GM21825 (cell line): ENCODE measurements around the gene PACS1.

Source experiments
- ATAC-seq: cut with Tn5 transposase; IDR thresholded peaks from one replicate; pipeline ENCODE4 v1.9.1; 2021; ENCODE audit warnings: mild to moderate bottlenecking, moderate library complexity; ENCODE audit not compliant: unreplicated experiment

The PACS1 gene

DNA sequence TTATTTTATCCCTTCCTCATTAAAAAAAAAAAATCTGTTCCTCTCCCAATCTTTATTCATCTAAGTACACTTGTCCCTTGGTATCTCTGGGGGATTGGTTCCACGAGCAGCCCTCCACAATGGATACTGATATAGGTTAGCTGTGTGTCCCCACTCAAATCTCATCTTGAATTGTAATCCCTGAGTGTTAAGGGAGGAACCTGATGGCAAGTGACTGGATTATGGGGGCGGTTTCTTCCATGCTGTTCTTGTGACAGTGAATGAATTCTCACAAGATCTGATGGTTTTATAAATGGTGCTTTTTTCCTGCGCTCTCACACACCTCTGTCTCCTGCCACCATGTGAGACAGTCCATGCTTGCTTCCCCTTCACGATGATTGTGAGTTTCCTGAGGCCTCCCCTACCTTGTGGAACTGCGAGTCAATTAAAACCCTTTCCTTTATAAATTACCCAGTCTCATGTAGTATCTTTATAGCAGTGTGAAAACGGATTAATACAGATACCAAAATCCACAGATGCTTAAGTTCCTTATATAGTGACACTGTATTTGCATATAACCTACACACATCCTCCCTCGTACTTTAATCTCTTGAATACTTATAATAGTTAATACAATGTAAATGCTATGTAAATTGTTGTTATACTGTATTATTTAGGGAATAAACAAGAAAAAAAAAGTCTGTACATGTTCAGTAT lies 62.0 kb downstream of the PACS1 start:
- ATAC-seq = no peak

DNA sequence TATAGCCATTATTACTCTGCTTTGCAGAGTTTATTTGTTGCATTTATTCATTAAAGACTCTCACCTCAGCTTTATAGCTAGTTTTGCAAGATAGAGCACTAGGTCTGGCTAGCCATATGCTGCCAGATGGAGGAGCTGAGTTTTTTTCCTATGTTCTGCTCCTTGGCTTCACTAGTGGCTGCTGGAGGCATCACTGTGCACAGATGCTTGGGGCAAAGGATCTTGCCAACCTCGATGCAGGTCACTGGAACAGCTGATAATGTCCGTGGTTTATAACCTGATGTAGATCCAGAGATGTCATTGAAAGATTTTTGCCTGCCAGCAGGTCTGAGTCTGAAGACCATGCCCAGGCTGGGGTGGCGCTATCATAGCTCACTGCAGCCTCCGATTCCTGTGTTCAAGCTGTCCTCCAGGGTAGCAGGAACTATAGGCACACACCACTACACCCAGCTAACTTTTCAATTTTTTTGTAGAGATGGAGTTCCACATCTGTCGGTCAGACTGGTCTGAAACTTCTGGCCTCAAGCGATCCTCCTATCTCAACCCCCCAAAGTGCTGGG lies 63.2 kb downstream of the PACS1 start:
- no peak for ATAC-seq

DNA sequence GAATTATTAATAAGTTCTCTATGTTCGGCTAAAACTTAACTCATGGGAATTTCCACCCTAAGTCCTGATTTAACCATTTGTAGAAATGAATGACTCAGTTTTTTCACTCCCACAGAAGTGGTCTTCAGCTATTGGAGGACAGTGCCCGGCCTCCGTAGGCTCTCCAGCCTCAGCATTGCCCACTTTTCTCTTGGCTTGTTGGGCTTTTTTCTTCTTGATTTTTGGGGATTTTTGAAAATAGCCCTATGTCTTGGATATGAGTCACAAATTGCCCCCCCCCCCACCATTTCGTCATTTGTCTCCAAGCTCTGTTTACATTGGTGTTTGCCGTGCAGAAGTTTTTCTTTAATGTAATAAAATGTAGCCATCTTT lies 66.7 kb downstream of the PACS1 start:
- no peak for ATAC-seq

DNA sequence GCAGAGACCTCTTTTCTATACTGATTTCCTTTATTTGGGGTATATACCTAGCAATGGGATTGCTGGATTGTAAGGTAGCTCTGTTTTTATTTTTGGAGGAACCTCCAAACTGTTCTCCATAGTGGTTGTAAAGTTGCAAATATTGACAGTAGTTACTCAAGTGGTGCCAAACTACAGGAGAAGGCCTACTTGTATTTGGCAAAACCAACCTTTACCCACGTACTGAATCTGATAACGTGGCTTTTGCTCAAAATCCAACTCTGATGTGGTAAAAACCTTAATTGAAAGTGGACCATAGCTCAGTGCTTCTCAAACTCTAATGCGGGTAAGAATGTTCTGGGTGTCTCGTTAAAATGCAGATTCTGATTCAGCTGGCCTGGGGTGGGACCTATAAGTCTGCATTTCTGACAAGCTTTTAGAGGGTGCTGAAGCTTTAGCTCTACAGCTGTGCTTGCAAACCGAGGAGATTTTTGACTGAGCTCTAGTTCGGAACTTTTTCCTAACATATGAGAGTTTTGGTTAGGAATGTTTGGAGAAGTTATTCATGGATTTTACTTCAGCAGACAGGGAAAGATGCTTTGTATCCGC lies 69.8 kb downstream of the PACS1 start:
- ATAC-seq = no peak

DNA sequence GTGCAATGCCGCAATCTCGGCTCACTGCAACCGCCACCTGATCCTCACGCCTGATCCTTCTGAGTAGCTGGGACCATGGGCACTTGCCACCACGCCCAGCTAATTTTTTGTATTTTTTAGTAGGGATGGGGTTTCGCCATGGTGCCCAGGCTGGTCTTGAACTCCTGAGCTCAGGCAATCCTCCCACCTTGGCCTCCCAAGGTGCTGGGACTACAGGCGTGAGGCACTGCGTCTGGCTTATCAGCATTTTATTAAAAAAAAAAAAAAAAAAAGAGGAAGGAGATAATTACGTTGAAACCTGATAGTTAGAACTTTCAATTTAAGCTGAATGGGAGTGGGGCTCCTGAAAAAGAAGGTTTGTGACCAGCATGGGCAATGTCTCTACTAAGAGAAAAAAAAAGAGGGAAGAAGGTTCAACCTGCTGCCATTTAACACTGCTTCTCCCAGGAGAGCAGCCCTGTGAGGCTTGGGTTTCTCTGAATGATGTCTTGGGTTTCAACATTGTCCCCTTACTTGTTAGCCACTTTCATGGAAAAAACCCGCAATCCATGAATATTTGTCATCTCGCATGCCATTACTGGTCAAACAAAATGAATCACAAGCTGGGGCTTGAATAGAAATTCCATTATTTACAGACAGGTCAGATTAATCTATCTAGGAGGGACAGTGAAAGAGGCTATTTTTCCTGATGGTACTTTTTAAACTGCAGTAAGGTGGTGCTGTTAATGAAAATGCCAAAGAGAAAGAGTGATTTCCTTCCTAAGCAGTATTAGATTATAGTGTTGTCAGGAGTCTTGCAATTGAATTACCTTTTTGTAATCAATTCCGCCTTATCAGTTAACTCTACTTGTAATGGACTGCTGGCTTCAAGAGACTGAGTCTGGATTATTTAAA lies 72.5 kb downstream of the PACS1 start:
- no peak for ATAC-seq

DNA sequence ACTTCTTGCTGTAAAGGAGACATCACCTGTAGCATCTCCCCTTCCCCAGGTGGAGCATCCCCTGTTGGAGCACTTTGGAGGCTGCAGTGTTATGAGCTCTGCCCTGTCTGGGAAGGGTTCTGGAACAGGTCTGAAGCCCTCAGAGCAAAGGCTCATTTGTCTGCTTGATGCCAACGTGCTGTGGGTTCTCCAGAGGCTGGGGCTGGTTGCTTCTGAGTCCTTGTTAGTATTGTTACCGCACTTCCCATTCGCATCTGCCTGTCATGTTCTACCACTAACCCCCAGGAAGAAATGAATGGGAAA lies 73.1 kb downstream of the PACS1 start:
- no peak for ATAC-seq

DNA sequence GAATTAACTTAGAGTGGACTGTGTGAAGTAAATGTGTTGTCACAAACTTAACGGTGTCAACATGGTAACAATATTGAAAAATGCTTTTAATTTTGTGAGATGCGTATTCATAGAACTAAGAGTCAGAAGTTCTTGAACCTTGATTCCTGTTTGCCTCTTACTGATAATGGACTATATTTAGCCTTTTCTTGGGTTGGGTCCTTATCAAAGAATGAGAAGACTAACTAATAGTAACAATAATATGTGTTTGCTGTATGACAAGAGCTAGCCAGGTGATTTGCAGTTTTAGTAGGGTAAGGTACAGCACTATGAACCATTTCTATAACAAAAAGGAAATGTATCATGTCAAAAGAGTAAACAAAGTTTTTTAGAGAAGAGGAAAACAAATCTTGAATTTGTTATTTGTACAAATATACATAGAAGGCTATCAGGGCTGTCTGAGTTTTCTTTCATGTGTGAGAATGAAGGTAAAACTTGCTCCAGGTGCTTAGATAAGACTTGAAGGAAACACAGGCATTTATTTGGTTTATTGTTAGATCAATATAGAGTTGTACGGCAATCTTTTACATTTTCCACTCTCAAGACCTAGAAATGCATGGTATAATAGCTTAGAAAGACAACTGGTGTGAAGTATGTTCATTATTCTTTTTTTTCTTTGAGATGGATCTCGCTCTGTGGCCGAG lies 74.1 kb downstream of the PACS1 start:
- ATAC-seq = no peak

DNA sequence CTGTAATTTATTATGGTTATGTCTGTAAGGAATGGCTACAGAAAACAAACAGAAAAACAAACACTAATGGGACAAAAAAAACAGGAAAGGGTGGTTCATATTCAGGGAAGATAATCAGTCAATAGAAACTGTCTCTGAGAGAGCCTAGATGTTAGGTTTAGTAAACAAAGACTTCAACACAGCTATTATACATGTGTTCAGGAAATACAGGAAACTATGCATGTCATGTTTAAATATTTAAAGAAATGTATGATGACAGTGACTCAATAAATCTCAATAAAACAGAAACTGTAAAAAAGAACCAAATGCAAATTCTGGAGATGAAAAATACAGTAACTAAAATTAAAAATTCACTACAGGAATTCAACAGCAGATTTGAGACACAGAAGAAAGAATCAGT lies 76.0 kb downstream of the PACS1 start:
- ATAC-seq = no peak

DNA sequence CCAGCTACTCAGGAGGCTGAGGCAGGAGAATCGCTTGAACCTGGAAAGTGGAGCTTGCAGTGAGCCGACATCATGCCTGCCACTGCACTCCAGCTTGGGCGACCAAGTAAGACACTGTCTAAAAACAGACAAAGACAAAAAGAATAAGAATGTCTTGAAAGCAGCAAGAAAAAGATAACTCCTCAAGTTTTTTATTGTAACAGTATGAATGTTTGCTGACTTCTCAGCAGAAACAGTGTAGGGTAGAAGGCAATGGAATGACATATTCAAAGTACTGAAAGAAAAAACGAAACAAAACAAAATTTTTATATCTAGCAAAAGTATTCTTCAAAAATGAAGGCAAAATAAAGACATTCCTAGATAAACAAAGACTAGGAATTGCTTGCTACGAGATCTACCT lies 76.9 kb downstream of the PACS1 start:
- ATAC-seq = no peak

DNA sequence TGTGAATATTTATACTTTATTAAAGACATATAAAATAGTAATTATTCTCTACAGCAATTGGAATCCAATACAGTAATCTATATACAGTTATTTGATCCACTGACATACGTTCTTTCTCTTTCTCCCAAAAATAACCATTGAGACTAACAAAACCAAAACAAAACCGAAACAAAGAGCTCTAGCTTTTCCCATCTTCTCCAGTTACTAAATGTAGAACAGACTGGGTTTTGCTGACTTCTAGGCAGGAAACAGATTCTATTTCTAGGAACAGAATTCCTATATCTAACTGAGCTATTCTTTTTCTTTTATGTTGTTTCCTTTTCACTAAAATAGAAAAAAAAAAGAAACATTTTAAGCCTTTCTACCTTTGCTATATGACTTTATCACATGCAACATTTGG lies 80.1 kb downstream of the PACS1 start:
- no peak for ATAC-seq

DNA sequence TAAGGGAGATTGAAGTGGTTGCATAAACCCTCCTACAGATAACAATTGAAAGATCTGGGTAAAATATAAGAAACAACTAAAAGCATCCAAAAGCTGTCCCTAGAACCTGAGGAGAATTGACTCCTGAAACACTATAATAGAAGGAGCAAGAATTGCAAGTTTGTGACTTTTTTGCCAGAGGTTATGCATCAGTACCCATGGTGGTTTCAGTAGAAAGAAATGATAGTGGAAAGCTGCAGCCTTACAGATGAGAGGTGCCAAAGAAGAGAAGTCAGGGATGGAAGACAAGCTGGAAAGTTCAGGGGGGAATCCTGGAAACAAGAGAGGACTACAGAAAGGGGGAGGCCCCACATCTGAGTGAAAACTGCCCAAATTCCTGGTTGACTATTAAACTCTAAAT lies 80.7 kb downstream of the PACS1 start:
- ATAC-seq = no peak

DNA sequence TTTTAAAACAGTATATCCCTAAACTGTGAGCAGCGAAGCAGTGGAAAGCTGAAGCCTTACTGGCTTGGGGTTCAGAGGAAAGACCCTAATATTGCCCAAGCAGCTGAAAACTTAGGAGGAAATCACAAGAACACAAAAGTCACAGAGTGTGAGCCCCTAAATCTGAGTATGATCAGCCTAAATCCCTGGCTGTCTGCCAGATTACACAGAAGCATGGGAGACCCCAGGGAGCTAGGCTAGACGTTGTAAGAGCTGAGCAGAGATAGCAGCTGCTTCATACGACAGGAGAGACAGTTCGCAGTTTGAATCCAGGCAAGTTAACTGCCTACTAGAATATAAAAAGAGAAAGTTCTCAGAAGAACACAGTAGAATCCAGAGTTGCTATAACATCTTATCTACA lies 81.2 kb downstream of the PACS1 start:
- ATAC-seq = no peak

DNA sequence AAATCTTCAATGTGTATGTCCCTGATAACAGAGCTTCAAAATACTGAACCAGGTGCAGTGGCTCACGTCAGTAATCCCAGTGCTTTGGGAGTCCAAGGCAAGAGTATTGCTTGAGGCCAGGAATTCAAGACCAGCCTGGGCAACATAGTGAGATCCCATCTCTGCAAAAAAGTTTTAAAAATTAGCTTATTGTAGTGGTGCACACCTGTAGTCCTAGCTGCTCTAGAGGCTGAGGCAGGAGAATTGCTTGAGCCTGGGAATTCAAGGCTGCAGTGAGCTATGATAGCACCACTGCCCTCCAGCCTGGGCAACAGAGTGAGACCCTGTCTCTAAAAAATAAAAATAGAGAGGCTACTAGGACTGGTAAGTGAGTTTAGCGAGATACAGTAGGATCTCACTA lies 84.0 kb downstream of the PACS1 start:
- ATAC-seq = no peak

DNA sequence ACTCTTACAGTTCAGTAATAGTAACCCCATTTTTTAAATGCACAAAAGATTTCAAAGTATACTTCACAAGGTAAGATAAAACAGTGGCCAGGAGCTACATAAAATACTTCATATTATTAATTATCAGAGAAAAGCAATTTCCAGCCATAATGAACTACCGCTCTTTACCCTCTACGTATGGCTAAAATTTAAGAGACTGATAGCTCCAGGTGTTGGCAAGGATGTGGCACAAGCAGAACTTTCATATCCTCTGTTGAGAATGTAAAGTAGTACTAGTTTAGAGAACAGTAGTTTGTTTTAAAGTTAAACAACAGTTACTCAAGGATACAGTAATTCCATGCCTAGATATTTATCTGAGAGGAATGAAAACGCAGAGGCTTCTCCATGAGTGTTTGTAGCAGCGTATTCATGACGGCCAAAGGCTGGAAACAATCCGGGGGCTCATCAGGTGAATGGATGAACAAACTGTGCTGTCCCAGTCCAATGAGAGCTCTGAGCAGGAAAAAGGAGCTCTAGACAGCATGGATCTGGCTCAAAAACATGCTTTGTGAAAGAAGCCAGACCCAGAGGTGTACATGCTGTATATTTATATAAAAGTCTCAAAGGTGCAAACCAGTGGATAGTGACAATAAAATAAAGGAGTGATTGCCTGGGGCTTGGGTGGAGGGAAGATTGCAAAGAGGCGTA lies 85.5 kb downstream of the PACS1 start:
- no peak for ATAC-seq

DNA sequence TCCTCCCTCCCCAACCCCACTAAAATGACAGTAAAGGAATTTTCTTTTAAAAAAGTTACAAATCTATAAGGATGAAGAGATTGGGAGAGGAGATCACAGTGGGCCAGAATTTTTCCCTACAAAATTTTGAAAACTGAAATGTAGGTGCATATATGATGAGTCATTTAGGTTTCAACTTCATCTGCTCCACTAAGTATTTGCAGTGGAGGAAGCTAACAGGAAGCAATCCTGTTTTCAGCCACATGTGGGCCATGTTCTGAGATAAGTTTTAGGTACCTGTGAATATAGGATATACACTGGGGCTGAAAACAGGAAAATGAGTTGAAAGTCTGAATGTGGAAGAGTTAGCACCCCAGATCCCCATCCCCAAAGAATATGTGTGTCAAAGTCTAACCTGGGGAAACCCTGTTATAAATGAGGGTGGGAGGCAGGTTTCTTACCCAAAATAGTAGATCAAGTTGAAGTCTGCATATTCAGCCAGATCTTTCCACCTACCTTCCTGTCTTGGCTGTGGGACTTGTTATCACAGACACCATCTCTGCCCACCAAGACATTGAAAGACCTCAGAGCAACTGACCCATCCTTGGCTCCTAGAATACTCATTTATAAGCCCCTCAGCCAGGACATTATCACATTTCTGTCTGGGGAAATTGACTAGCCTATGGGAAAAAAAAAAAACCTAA lies 87.3 kb downstream of the PACS1 start:
- no peak for ATAC-seq

DNA sequence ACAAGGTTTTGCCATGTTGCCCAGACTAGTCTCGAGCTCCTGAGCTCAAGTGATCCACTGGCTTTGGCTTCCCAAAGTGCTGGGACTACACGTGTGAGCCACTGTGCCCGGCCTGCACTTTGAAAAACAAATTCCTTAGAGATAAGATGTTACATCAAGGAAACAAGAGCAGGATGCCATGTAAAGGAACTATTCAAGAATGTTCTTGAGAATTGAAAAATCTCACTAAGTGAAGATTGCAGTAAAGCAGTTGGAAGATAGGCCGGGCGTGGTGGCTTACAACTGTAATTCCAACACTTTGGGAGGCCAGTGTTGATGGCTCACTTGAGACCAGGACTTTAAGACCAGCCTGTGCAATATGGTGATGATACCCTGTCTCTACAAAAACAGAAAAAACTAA lies 88.1 kb downstream of the PACS1 start:
- no peak for ATAC-seq

DNA sequence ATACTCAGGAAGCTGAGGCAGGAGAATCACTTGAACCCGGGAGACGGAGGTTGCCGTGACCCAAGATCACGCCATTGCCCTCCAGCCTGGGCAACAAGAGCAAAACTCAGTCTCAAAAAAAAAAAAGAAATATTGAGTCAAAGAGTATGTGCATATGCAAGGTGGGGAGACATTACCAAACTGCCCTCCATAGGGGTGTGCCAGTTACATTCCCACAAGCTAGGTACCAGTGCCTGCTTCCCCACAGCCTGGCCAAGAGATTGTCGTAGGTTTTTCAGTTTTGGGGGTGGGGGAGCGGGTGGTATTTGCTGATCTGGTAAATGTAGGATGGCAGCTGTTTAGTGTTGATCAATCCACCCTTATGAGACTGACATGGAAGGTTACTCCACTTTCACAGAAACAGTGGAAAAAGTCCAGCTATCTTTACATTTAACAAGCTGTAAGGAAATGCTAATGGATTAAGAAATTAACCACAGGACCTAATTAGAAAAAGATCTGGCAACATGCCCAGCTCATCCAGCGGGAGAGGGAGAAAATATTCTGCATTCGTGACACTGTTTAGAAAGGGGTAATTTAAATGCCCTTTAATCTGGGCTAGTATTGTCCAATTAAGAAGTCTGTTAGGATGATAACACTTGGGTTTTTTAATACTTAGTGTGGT lies 89.4 kb downstream of the PACS1 start:
- no peak for ATAC-seq

DNA sequence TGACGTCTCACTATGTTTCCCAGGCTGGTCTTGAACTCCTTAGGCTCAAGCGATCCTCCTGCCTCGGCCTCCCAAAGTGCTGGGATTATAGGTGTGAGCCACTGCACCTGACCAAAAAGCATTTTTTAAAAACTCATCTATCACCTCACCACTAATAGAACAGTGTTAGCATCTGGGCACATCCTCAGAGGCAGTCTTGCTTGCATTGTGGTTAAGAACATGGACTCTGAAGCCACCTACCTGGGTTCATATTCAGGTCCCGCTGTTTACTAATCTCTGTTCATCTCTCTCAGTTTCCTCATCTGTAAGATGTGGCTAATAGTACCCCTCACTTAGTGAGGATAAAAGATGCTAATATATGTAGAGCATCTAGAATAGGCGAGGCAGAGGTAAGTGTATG lies 90.6 kb downstream of the PACS1 start:
- ATAC-seq = no peak

DNA sequence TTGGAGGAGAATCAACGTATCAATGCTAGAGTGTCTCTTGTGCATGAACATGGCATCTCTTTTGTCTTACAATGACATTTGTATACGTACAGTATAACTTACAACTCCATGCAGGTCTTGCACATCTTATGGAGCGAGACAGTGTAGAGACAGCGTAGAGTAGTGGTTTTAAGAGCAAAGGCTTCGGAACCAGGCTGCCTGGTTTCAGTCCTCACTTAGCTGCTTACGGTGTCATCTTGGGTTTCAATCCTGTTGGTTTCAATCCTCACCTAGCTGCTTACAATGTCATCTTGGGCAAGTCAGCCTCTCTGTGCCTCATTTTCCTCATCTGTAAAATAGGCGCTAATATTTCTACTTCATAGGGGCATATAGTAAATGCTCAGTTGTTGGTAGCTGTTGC lies 98.2 kb downstream of the PACS1 start:
- ATAC-seq = no peak

DNA sequence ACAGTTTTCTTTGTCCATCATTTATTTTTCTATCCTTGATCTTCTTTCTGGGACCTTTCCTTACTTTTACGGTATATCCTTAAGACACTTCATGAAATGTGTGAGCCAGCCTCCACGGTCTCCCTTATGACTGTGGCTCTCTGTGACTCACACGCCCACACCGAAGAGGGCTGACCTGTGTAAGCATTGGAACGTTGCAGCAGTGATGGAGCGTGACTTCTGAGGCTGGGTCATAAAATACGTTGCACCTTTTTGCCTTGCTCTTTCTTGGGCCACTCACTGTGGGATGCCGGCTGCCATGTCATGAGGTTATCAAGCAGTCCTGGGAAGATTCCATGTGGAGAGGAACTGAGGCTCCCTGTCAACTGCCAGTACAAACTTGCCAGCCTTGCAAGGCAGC lies 102.1 kb downstream of the PACS1 start:
- ATAC-seq = no peak
